ENCODE data around the gene PRKN.

PRKN gene

DNA sequence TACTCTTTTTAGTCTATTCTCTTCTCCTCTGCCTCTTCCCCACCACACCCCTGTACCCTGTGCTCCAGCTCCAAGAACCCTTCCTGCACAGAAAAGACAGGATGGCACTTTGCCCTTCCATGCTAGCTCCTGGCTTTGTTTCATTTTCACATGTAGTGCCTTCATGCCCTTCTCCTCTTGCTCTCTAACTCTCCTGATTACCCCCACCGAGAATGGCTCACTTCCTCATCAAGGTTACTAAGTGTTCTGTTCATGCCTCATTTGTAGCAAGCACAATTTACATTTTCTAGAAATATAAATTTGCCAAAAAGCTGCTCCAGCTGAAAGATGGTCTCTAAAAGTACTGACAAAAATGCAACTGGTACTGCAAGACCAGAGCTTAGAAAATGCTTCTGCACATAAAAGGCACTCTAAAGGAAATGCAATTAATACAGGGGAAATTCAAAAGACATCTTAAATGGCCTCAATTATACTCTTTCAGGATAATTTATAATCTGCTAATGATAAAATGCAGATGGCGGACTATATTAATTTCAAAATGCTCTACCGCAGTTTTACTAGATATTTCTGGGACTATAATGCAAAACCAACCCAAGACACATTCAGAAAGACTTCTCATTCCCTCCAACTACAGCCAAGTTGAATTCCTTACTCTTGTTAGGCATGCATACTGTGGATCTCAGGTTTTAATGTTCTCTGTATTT is 570.2 kb downstream of the PRKN start:
- DNase-seq, result no peak

DNA sequence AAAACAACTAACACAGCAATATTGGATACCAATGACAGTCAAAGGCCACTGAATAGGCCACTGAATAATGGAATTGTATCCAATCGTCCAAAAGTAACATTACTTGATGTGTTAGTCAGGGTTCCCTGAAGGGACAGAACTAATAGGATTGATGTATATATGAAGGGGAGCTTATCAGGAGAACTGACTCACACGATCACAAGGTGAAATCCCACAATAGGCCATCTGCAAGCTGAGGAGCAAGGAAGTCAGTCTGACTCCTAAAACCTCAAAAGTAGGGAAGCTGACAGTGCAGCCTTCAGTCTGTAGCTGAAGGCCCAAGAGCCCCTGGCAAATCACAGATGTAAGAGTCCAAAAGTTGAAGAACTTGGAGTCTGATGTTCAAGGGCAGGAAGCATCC is 571.4 kb downstream of the PRKN start:
- DNase-seq, result no peak

DNA sequence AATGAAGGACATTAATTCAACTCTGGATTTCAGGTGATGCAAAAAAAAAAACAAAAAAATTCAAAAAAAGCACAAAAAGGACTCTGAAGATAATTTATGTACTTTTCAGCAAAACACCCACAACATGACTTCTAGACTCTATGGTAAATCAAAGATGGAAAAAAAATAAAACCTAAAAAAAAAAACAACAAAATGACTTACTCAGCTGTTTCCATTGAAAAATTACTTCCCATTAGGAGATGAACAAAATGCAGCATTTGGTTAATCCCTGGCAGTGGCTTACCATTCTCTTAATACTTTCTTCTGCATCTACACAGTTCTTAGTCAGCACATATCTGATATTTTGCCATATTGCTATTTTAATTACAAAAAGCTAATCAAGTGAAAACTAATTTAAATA is 572.6 kb downstream of the PRKN start:
- DNase-seq, result no peak

DNA sequence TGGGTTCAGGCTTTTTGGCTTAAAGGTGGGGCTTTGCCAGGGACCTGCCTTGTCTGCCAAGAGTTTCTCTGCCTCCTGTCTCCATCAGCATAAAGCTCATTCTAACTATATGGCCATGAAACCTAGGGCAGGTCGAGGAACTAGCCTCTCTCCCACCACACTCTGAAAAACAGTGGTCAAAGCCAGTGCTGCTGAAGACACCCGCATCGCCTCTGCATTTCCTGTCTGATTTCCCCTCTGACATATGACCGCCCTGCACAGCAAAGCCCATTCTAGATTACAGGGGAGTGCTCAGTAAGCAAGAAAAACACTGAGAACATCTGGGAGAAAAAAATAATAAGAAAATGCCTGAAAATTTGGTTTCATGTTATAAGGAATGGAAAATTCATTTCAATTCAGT is 573.6 kb downstream of the PRKN start:
- DNase-seq, result no peak

DNA sequence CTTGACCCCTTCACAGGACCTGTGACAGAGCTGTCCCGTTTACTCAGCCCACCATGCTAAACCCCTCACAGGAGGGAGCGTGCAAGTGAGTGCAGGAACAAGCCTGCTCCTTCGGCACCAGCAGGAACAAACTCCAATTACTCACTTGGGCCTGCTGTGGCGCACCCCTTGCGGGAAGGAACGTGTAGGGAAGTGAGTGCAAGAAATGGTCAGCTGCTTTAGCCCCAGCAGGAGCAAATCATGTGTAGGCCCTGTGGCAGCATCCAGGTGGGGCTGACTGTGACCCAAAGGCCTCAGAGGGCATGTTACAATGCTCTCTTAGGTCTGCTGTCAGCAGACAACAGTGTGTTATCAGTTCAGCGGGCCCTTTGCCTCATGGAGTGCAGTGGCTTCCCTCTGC is 574.4 kb downstream of the PRKN start:
- no peak for DNase-seq

DNA sequence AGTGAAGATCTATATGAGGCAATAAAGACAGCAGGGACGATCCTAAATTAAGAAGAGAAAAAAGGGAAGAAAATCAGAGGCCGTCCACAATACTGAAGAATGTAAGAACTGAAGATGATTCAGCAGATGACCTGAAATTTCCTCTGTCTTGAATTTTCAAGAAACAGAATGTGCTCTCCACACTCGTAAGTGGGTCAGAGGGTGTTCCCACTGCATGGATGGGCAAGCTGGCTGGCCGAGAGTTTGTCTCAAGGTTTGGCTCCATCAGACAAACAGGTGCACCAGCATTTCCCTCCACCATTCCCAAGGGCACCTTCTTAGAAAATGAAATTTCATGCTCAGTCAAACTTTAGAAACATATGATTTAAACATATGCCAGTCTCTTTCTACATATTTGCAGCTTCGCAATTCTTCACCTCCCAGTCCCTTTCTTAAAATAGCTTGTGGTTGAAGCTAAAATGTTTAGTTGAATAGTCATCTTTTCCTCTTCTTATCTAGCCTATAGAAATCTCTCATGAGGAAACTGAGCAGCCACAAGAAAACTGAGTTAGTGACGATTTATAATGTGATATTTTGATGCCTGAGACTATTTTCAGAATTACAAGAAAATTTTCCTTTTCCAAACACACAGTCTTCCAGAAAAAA is 576.4 kb downstream of the PRKN start:
- no peak for DNase-seq

- DNase-seq, result no peak
Measured at GRCh38 chr6:162150295-162150694, 577.3 kb downstream of the PRKN start.

DNA sequence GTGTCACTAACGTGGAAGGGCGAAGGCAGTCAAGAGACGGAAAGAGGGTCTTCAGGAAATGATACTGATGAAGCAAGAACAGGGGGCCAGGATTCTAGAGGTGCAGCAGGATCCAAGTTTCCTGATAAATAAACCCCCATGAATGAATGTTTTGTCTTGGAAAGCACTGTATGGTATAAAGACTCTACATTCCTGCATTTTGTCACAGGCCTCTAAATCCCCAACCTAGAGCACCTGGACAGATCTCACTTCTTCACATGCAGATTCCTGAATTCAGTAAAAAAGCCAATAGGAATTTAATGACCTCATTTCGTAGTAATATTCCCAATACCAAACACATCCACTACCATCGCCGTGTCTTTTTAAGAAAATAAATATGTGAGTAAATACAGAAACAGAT is 577.8 kb downstream of the PRKN start:
- DNase-seq, result no peak

DNA sequence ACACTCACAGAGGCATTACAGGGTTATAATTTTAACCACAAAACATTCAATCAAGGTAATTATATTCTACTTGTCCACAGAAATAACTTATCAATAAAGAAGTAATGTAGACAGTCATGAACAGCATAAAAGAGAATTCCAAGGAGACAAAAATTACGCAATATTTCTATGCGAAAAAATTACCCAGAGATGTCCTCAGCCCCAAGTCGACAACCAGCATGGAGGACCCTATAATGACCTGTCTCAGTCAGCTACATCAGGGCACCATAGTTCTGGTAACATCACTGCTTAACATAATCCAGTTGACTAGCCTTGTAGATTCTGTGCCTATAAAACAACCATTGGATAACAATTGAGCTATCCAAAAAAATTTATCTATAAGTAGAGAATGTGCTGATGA is 579.8 kb downstream of the PRKN start:
- DNase-seq, result no peak

DNA sequence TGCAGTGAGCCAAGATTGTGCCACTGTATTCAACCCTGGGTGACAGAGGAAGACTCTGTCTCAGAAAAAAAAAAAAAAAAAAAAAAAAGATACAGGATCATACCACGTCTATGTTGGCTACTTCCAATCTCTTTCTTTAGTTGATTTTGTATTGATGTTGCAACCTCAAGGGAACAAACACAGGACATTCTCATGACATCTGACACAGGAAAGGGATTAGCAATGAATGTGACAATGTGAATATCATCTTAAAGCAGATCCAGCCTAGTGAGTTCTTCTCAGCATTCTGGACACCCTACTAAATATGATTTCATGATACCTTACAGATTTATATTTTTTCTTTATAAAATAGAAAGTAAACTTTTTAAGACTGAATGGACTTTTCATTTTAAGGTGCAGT is 580.3 kb downstream of the PRKN start:
- DNase-seq, result no peak

DNA sequence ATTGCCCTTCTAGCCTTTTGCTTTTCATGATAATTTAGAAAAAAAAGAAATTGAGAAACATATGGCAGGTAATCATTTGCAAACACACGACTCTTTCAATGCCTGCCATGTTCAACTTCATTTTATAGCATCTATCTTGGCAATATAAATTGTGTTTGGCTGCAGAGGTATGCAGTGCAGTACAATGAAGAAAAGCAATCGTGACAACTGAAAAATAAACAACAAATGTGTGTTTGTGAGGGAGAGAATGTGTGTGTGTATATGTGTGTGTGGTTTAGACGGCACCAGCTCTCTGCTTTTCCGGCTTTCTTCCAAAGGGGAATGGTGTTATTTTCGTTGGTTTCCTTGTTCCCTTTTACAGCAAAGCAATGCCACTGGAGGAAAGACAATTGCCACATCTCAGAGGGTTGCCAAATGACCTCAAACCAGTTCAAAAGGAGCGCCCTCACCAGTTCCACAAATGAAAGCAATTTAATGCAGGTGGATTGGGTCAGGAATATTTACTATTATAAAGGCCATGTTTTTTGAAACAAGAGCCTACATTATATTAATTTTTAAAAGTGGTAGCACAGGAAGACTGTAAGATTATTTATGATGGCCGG is 587.2 kb downstream of the PRKN start:
- no peak for DNase-seq

GRCh38 chr6:162125659-162126058 is 601.9 kb downstream of the PRKN start:
- DNase-seq, result no peak

DNA sequence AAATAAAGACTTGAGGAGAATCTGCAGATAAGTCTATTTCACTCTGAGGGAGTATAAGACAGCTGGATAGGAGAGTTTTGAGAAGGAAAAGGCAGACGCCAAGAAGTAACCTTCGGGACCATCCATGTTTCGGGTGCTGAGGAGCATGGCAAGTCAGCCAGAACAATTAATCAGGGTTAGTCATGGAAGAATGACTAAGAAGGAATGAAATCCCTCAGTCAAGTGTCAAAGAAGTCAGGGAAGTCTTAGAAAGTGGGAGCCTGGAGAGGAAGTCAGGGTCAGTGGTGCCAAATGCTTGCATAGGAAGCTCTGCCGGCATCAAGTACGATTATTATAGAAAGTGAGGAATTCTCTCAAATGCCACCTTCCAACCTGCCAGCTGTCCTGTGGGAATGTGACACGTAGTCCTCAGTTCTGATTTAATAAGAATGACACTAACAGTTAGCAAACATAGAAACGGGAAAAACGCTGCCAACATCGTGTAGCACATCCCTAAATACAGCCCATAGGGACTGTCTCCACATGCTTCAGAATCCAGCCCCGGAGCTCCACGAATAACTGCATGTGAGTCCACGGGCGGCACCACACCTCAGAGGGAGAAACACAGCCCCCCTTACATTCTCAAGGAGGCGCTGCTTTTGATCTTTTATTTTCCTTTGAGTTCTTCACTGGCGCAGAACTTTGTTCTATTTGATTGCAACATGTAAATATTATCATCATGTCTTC is 602.7 kb downstream of the PRKN start:
- DNase-seq, result no peak

GRCh38 chr6:162123797-162124196 is 603.8 kb downstream of the PRKN start:
- DNase-seq, result no peak

DNA sequence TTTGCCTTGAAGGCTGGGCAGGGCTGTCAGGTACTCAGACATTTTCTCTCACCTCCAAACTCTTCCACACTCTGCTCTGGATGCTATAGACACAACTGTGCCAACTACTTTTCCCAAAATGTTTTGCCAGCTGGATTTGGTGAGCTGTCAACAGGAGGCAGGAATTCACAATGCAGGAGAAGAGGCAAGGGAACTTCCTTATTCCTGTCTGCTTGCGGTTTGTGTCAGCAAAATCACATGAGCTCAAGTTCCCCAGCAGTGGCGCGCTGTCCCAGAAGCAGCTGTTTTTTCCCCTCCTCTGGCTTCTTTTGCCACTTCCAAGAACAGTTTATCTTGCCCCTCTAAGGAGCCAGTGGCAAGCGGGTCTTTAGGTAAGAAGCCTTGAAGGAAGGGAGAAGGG is 608.2 kb downstream of the PRKN start:
- DNase-seq, result no peak

GRCh38 chr6:162118706-162119105 is 608.9 kb downstream of the PRKN start:
- DNase-seq, result no peak

- DNase-seq, result no peak
Measured at GRCh38 chr6:162116902-162117525, 610.6 kb downstream of the PRKN start.

- DNase-seq, result no peak
Measured at GRCh38 chr6:162109480-162110050, 618.0 kb downstream of the PRKN start.

DNA sequence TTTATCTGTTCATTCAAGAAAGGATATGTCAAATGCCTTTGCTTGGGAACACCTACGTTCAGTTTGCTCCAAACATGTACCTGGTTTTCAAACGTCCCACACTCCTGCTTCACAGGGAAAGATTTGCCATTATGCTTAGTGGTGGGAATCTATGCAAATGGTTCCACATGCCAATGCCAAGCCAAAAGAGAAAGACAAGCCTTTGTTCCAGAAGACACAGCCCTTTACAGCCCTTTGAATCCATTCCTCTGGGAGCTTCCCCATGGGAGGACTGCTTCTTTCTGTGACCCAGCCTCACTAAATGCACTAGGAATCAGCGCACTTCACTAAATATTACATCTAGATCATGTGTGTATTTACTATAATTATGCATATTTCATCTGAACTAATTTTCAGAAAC is 619.5 kb downstream of the PRKN start:
- no peak for DNase-seq

GRCh38 chr6:162100096-162100495 is 627.5 kb downstream of the PRKN start:
- DNase-seq, result no peak

DNA sequence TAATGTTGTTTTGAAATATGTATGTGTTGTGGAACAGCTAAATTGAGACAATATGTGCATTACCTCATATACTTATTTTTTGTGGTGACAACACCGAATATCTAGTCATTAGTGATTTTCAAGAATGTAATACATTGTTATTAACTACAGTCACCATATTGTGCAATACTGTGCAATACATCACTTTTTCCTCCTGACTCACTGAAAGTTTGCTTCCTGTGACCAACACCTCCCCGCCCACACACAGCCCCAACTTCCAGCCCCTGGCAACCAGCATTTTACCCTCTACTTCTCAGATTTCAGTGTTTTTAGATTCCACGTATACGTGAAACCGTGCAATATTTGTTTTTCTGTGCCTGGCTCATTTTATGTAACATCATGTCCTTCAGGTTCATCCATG is 627.9 kb downstream of the PRKN start:
- DNase-seq, result no peak

- no peak for DNase-seq
Measured at GRCh38 chr6:162092816-162093502, 634.6 kb downstream of the PRKN start.

Measured in NCI-H446 (cell line).